Gastrocnemius medialis (tissue), 4 donors: ENCODE measurements around the gene FAM199X.

Experiments used
- POLR2A ChIP-seq, 2 donors: fragments of 450-650 bp; IDR thresholded peaks; one replicate each; pipeline ENCODE4 v1.6.1; 2017; ENCODE audit warnings: antibody characterized with exemption in 2 of 2, mild to moderate bottlenecking in 2 of 2, moderate library complexity in 2 of 2
- TF ChIP-seq, protein P1 (sequence below), 5 experiments: fragments of 450-650 bp in 3 of 5; fragments of 200-600 bp in 2 of 5; sonication (generic) in 2 of 5; IDR thresholded peaks in 4 of 5; conservative IDR thresholded peaks in 1 of 5; 1 replicate in 4 of 5; 2 replicates in 1 of 5; pipeline ENCODE4 v1.5.1; 2016 to 2019; ENCODE audit warnings: antibody characterized with exemption in 5 of 5, mild to moderate bottlenecking in 3 of 5, moderate library complexity in 3 of 5

DNA sequence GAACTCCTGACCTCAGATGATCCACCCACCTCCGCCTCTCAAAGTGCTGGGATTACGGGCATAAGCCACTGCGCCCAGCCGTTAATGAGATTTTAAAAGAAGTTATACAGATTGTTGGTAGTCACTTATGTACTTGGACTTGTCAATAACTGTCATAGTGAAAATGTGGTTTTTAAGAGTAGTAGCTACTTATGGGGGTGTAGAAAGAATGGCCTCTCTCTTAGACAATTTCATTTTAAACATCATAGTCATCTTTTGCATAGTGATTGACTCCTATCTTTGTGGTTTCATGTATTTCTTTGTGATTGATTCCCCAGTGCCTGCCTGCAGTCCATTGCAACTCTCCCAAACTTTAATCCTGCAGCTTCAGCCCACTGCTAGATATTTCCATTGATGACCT is 17.4 kb downstream of the FAM199X start:
- TF ChIP-seq, protein P1, sequence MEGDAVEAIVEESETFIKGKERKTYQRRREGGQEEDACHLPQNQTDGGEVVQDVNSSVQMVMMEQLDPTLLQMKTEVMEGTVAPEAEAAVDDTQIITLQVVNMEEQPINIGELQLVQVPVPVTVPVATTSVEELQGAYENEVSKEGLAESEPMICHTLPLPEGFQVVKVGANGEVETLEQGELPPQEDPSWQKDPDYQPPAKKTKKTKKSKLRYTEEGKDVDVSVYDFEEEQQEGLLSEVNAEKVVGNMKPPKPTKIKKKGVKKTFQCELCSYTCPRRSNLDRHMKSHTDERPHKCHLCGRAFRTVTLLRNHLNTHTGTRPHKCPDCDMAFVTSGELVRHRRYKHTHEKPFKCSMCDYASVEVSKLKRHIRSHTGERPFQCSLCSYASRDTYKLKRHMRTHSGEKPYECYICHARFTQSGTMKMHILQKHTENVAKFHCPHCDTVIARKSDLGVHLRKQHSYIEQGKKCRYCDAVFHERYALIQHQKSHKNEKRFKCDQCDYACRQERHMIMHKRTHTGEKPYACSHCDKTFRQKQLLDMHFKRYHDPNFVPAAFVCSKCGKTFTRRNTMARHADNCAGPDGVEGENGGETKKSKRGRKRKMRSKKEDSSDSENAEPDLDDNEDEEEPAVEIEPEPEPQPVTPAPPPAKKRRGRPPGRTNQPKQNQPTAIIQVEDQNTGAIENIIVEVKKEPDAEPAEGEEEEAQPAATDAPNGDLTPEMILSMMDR (IDR thresholded peaks at IDR 0.05 in 4 of 5, conservative IDR thresholded peaks at IDR 0.05 in 1 of 5): no peak
- TF ChIP-seq POLR2A (IDR thresholded peaks at IDR 0.05): no peak
